SJCRH30 (cell line): ENCODE results near the gene P4HA3. TPM values are rescaled to one million over a fixed set of nuclear protein-coding genes. Genes with fewer than 3 reads are reported as not detected.
"Not testable (repeated sequence)": the region's sequence is repeated elsewhere in the genome, so short reads cannot be mapped to it uniquely, and the experiment has no call there.

Experiments used
- DNase-seq, 2 experiments: peaks; one replicate each; pipeline ENCODE4 v3.0.0-alpha.2; 2015 to 2020
- H3K27ac ChIP-seq: fragments of 250-450 bp; sonication (Bioruptor Pico); 2 replicates; pipeline ENCODE4 v1.5.1; 2020; ENCODE audit warnings: mild to moderate bottlenecking, moderate library complexity
- H3K27me3 ChIP-seq: fragments of 250-450 bp; sonication (Bioruptor Pico); 2 replicates; pipeline ENCODE4 v1.5.1; 2020; ENCODE audit warnings: mild to moderate bottlenecking, moderate library complexity
- H3K36me3 ChIP-seq: fragments of 250-450 bp; sonication (Bioruptor Pico); 2 replicates; pipeline ENCODE4 v1.5.1; 2020; ENCODE audit warnings: mild to moderate bottlenecking, moderate library complexity
- H3K4me1 ChIP-seq: fragments of 250-450 bp; sonication (Bioruptor Pico); 2 replicates; pipeline ENCODE4 v1.5.1; 2020; ENCODE audit warnings: mild to moderate bottlenecking, moderate library complexity
- H3K4me3 ChIP-seq: fragments of 250-450 bp; sonication (Bioruptor Pico); 2 replicates; pipeline ENCODE4 v1.5.1; 2020; ENCODE audit warnings: mild to moderate bottlenecking, moderate library complexity
- H3K9me3 ChIP-seq: fragments of 250-450 bp; sonication (Bioruptor Pico); replicated peaks from 2 replicates; pipeline ENCODE4 v1.5.1; 2020; ENCODE audit warnings: mild to moderate bottlenecking, moderate library complexity
- total RNA-seq: library from RNA; depleted of rRNA; stranded (reverse); fragments of >200 nt; shearing (Covaris generic); gene quantifications from 2 replicates; pipeline ENCODE4 v1.2.3, GENCODE V29; 2014; rRNA removed

Gene P4HA3
- not detected in 2 replicates for total RNA-seq

DNA sequence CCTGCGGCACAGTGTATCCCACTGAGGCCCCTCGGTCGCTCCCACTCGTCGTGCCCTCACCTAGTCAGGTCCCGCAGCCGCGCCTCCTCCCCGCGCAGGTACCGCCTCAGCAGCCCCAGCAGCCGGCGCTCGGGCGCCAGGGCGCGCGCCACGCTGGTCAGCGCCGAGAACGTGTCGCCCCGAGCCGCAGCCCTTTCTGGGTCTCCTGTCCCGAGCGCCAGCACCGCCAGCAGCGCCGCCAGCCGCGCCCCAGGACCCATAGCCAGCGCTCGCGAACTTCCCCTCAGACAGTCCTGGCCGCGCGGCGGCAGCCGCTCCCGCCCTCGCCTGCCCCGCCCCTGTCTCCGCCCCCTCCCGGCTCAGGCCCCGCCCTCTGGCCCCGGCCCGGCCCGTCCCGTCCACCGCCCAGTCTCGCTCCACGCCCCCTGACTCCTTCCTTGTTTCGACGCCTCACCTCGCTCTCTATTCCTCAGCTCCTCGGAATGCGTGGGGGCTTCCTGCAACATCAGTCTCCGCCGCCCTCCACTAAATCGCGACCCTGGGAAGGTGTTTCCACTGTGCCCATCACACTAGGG is at the start of gene P4HA3:
TSS of gene P4HA3 (minus strand) at position 289 of the 575 bp plus-strand sequence. CDS start at position 260, 29 bp downstream.
- Histone ChIP-seq H3K4me3 (no peak within 1 kb of the TSS), H3K4me1 (no peaks in the 10 kb centered on the region), H3K9me3 (no peaks in the 10 kb centered on the region), H3K27me3 (no peaks in the 10 kb centered on the region), H3K27ac (no peak within 1 kb of the TSS), H3K36me3 (no peaks in the 10 kb centered on the region)
- no peak for DNase-seq

DNA sequence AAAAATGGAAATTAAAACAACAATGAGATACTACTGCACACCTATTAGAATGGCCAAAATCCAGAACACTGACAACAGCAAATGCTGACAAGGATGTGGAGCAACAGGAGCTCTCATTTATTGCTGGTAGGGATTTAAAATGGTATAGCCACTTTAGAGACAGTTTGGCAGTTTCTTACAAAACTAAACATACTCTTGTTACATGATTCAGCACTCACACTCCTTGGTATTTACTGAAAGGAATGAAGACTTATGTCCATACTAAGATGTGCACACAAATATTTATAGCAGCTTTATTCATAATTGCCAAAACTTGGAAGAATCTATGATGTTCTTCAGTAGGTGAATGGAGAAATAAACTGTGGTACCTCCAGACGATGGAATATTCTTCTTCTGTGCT is 46.0 kb upstream of the P4HA3 start:
- peaks cover 12% of the 10 kb centered on the region; the same call in 1 of the 2 replicates for H3K36me3 ChIP-seq
- no peaks in the 10 kb centered on the region for H3K9me3 ChIP-seq
- H3K4me1 ChIP-seq = no peaks in the 10 kb centered on the region
- no peak for DNase-seq
- no peak overlapping the region for H3K4me3 ChIP-seq
- H3K27ac ChIP-seq = no peak overlapping the region
- no peaks in the 10 kb centered on the region for H3K27me3 ChIP-seq

DNA sequence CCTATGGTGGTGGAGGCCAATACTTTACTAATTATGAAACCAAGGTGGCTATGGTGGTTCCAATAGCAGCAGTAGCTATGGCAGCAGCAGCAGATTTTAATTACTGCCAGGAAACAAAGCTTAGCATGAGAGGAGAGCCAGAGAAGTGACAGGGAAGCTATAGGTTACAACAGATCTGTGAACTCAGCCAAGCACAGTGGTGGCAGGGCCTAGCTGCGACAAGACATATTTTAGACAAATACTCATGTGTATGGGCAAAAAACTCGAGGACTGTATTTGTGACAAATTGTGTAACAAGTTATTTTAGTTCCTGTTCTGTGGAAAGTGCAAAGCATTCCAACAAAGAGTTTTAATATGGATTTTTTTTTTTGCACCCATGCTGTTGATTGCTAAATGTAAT is 44.2 kb upstream of the P4HA3 start:
- Histone ChIP-seq H3K27me3 (no peaks in the 10 kb centered on the region), H3K9me3 (no peaks in the 10 kb centered on the region), H3K4me1 (no peaks in the 10 kb centered on the region), H3K36me3 (peaks cover 19% of the 10 kb centered on the region), H3K4me3 (no peak overlapping the region), H3K27ac (no peak overlapping the region)
- DNase-seq = no peak

- Histone ChIP-seq H3K27ac (no peak overlapping the region), H3K27me3 (no peaks in the 10 kb centered on the region), H3K36me3 (peaks cover 16% of the 10 kb centered on the region), H3K4me3 (no peak overlapping the region), H3K4me1 (no peaks in the 10 kb centered on the region), H3K9me3 (no peaks in the 10 kb centered on the region)
- no peak for DNase-seq
Measured at GRCh38 chr11:74354036-74354435, 42.6 kb upstream of the P4HA3 start.

DNA sequence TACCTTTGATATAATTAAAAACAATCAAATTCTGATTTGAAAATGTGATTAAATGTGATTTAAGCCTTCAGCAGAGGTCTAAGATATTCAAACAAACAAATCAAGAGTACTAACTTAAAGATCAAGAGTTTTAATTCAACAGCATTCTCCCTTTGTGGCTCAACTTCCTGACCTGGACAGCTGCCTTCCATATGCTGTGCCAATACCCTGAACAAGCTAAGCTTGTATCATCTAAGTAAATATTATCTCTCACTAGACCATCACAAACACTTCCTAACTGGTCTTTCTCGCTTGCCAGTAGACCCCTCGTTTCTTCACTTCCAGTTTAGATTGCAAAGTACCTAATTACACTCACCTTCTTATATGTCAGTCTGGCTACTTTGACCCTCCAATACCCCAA is 35.9 kb upstream of the P4HA3 start:
- no peak overlapping the region for H3K4me3 ChIP-seq
- H3K4me1 ChIP-seq = no peaks in the 10 kb centered on the region

DNA sequence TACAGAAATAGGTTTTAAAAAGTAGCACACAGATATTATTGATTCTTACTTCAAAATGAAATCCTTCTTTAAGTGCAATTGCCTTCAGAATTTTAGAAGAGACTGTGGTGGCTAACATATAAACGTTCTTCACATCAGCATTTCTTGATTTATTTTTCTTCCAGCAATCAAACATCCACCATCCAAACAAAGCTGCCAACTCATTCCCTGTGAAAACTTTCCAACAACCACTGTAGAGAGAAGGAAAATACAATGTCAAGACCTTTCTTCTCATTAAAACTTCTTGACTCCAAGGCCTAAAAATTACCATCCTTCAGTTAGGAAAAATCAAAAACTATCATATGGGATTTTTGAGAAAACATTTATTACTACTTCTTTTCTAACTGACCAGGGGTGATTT is 34.0 kb upstream of the P4HA3 start:
- Histone ChIP-seq H3K4me1 (no peaks in the 10 kb centered on the region), H3K27ac (no peak overlapping the region), H3K9me3 (no peaks in the 10 kb centered on the region), H3K4me3 (no peak overlapping the region), H3K36me3 (peaks cover 22% of the 10 kb centered on the region), H3K27me3 (no peaks in the 10 kb centered on the region)
- no peak for DNase-seq

More for the DNA sequence above, 35.9 kb upstream of the P4HA3 start:
- Histone ChIP-seq H3K36me3 (peaks cover 27% of the 10 kb centered on the region), H3K9me3 (no peaks in the 10 kb centered on the region), H3K27me3 (no peaks in the 10 kb centered on the region), H3K27ac (no peak overlapping the region)
- no peak for DNase-seq

DNA sequence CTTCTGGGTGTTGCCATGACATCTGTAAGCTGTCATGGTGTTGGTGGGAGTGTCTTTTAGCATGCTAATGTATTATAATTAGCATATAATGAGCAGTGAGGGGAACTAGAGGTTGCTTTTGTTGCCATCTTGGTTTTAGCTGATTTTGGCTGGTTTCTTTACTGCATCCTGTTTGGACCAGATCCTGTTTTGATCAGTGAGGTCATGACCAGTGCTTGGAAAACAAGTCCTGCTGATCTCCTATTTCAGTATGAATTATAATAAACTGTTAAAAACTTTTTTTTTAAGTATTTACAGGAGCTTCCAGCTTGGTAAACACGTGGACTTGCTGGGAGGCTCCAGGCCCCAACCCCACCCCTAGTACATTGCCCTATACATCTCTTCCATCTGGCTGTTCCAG is 30.5 kb upstream of the P4HA3 start:
- H3K27me3 ChIP-seq = no peaks in the 10 kb centered on the region
- H3K4me1 ChIP-seq = no peaks in the 10 kb centered on the region
- peaks cover 21% of the 10 kb centered on the region for H3K36me3 ChIP-seq
- no peak for DNase-seq
- no peaks in the 10 kb centered on the region for H3K9me3 ChIP-seq
- no peak overlapping the region for H3K27ac ChIP-seq
- H3K4me3 ChIP-seq = no peak overlapping the region

DNA sequence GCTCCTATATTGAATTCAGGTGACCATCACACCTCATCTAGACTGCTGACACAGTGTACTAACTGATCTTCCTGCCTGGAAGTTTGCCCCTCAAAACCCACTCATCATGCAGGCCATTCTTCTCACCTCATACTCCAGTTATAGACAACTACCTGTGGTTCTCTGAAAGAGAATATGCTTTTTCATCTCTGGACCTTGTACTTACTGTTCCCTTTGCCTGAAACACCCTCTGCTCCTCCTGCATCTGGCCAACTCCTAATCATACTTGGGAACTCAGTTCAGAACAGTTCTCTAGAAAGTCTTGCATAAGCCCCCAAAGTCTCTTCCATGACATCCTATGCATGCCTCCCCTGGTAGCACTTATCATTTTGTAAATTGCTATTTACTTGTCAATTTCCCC is 28.2 kb upstream of the P4HA3 start:
- DNase-seq = no peak
- Histone ChIP-seq H3K27me3 (no peaks in the 10 kb centered on the region), H3K4me3 (no peak overlapping the region), H3K9me3 (no peaks in the 10 kb centered on the region), H3K4me1 (no peaks in the 10 kb centered on the region), H3K27ac (no peak overlapping the region), H3K36me3 (peaks cover 20% of the 10 kb centered on the region)

DNA sequence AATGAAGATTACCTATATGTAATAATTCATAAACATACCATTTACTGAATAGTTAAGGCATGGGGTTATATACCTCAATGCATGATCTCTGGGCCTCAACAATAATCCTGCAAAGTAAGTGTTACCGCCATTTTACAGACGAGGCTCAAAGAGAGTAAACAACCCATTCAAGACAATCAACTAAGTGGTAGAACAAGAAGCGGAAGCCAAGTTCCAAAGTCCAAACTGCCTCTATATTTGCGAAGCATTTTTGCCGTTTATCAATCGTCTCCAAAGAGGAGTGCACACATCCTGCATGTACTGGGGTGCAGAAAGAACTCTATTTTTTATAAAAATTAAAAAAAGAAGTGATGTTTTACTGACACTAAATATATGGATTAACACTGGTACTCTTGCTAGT is 27.5 kb upstream of the P4HA3 start:
- Histone ChIP-seq H3K9me3 (no peaks in the 10 kb centered on the region), H3K36me3 (peaks cover 18% of the 10 kb centered on the region), H3K4me1 (no peaks in the 10 kb centered on the region), H3K27me3 (no peaks in the 10 kb centered on the region), H3K27ac (no peak overlapping the region), H3K4me3 (no peak overlapping the region)
- no peak for DNase-seq

DNA sequence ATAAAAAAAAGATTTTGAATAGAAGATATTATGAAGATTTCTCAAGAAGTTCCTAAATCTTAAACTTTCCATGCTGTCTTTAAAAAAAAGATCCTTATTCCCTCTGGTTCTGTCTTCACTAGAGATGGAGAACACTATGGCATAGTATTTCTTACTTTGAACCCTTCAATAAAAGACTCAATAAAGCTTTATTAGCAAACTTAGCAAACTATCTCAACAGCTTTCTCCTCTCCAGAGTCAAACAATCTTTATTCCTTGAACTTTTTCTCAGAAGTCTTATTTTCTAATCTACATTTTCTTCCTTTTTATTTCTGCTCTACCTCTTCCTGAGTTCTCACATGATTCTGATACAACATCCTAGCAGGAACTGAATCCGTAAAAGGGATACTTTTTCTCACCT is 21.8 kb upstream of the P4HA3 start:
- DNase-seq = no peak
- Histone ChIP-seq H3K27ac (no peak overlapping the region), H3K9me3 (no peaks in the 10 kb centered on the region), H3K4me3 (no peak overlapping the region), H3K4me1 (no peaks in the 10 kb centered on the region), H3K36me3 (peaks cover 5% of the 10 kb centered on the region), H3K27me3 (no peaks in the 10 kb centered on the region)

DNA sequence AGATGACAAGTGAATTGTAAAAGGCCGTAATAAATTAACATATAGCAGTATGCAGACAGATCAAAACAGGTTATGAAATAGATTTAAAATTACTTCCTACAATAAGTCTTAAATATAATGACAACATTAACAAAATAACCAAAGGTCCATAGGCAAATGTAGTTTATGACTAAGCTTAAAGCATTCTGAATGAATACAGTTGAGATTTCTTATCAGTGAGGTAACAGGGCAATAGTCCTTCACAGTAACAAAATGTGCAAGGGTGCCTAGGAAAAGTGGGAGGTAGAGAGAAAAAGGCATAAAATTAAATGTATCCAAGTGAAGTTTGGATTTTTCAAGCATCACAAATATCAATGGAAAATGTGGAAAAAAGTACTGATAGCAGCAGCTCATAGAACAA is 20.9 kb upstream of the P4HA3 start:
- H3K36me3 ChIP-seq = peaks cover 5% of the 10 kb centered on the region
- H3K4me1 ChIP-seq = no peaks in the 10 kb centered on the region
- H3K4me3 ChIP-seq = no peak overlapping the region
- no peaks in the 10 kb centered on the region for H3K9me3 ChIP-seq
- H3K27ac ChIP-seq = no peak overlapping the region
- DNase-seq = no peak
- no peaks in the 10 kb centered on the region for H3K27me3 ChIP-seq

- H3K36me3 ChIP-seq, H3K27ac ChIP-seq, H3K9me3 ChIP-seq, DNase-seq, H3K4me3 ChIP-seq, H3K4me1 ChIP-seq, H3K27me3 ChIP-seq: not testable (repeated sequence)
Measured at GRCh38 chr11:74331000-74331399, 19.6 kb upstream of the P4HA3 start.

DNA sequence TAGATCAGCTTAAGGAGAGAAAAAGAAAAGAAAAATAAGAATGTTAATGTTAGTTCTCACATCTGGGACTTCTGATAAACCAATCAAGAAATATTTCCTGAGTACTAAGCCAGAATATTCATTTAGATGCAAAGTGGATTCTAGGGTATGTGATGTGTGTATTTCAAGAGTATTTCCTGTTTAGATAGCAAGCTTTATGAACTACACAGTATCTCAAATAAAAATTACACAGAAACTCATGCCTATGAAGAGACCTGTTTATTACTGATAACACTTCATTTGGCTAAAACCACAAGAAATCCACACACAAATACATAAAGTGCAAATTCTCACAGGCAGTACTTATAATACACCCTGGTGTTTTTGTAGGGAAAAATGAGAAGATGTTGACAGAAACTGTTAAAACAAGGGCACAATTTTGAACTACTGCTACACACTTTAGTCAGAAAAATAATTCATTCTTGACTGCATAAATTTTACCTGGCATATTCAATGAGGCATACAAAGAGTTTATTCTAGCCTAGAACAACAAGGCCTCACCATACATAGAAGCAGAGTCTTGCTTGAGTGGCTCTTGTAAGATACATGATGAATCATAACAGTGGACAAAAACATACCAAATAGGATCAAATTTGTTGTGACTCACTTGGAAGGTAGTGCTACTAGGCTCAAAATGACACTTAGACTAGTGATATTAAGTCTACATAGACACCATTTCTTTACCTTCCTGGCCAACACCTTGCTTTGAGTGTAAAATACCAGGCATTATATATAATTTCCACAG is 18.8 kb upstream of the P4HA3 start:
- no peaks in the 10 kb centered on the region for H3K9me3 ChIP-seq
- peaks cover 2% of the 10 kb centered on the region; the same call in 1 of the 2 replicates for H3K36me3 ChIP-seq
- H3K27ac ChIP-seq = no peak overlapping the region
- peaks cover 9% of the 10 kb centered on the region for H3K4me1 ChIP-seq
- no peak for DNase-seq
- H3K4me3 ChIP-seq = no peak overlapping the region
- H3K27me3 ChIP-seq = no peaks in the 10 kb centered on the region

- Histone ChIP-seq H3K27me3 (no peaks in the 10 kb centered on the region), H3K27ac (no peak overlapping the region), H3K9me3 (no peaks in the 10 kb centered on the region), H3K4me1 (peaks cover 9% of the 10 kb centered on the region), H3K36me3 (no peaks in the 10 kb centered on the region), H3K4me3 (no peak overlapping the region)
- DNase-seq = no peak
Measured at GRCh38 chr11:74327076-74327475, 15.6 kb upstream of the P4HA3 start.

- Histone ChIP-seq H3K27ac (no peak overlapping the region), H3K27me3 (no peaks in the 10 kb centered on the region), H3K4me3 (no peak overlapping the region), H3K9me3 (no peaks in the 10 kb centered on the region), H3K4me1 (peaks cover 9% of the 10 kb centered on the region), H3K36me3 (no peaks in the 10 kb centered on the region)
- no peak for DNase-seq
Measured at GRCh38 chr11:74326665-74327064, 15.2 kb upstream of the P4HA3 start.
